Measurements from ENCODE around the gene KRTAP5-9. TPM values are rescaled to one million over a fixed set of nuclear protein-coding genes. Genes with fewer than 3 reads are reported as not detected.
"Not testable (repeated sequence)": the region's sequence is repeated elsewhere in the genome, so short reads cannot be mapped to it uniquely, and the experiment has no call there.

The KRTAP5-9 gene
- total RNA-seq, 1 donor from 2014 or later = 0.26 TPM

DNA sequence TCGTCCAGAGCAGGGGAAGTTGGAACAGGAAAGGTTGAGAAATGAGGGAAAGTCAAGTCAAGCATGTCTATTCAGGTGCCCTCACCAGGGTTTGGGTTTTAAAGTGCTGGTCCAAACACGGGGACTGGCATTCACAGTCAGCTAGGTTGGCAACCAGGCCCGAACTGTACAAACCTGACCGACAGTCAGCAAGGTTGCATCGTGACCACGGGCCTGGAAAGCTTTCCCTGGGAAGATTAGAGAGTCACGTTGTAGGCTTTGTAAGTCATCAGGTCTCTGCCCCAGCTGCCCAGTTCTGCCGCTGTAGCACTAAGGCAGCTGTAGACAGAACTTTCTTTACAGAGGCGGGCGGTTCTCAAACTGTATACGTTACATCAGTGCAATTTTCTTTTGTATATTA lies 24.6 kb downstream of the KRTAP5-9 start:
- H3K36me3 Mint-ChIP-seq (ENCODE audit: insufficient read depth) = no peaks in the 10 kb centered on the region
- peaks cover 10% of the 10 kb centered on the region for H3K27me3 Mint-ChIP-seq
- no peak overlapping the region for H3K27ac Mint-ChIP-seq
- H3K9me3 Mint-ChIP-seq (ENCODE audit: low read depth) = no peaks in the 10 kb centered on the region
- H3K4me3 Mint-ChIP-seq (ENCODE audit: low read depth) = no peak overlapping the region
- TF ChIP-seq, protein P1, sequence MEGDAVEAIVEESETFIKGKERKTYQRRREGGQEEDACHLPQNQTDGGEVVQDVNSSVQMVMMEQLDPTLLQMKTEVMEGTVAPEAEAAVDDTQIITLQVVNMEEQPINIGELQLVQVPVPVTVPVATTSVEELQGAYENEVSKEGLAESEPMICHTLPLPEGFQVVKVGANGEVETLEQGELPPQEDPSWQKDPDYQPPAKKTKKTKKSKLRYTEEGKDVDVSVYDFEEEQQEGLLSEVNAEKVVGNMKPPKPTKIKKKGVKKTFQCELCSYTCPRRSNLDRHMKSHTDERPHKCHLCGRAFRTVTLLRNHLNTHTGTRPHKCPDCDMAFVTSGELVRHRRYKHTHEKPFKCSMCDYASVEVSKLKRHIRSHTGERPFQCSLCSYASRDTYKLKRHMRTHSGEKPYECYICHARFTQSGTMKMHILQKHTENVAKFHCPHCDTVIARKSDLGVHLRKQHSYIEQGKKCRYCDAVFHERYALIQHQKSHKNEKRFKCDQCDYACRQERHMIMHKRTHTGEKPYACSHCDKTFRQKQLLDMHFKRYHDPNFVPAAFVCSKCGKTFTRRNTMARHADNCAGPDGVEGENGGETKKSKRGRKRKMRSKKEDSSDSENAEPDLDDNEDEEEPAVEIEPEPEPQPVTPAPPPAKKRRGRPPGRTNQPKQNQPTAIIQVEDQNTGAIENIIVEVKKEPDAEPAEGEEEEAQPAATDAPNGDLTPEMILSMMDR (IDR thresholded peaks at IDR 0.05; ENCODE audit: unreplicated experiment) = no peak
- H3K4me1 Mint-ChIP-seq (ENCODE audit: low read depth) = peaks cover 2% of the 10 kb centered on the region
- no peak for DNase-seq (ENCODE audit: low spot score, unreplicated experiment)

DNA sequence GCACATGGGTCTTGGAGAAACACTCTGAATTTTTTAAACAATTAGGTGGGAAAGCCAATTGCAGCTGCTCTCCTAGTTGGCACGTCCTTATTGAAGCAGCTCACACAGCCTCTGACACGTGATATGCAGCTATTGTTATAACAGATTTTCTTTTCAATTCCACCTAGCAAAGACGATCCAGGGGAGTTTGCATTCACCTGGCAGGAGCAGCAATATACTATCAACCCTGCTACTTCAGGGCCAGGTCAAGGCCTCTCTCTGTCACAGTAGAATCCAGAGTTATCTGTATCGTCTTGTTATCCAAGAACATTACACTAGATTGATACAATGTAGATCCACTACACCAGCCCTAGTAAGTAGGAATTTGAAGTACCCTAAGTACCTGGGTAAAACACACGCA lies 26.2 kb downstream of the KRTAP5-9 start:
- H3K4me1 Mint-ChIP-seq (ENCODE audit: low read depth) = no peaks in the 10 kb centered on the region
- DNase-seq (ENCODE audit: low spot score, unreplicated experiment) = no peak

DNA sequence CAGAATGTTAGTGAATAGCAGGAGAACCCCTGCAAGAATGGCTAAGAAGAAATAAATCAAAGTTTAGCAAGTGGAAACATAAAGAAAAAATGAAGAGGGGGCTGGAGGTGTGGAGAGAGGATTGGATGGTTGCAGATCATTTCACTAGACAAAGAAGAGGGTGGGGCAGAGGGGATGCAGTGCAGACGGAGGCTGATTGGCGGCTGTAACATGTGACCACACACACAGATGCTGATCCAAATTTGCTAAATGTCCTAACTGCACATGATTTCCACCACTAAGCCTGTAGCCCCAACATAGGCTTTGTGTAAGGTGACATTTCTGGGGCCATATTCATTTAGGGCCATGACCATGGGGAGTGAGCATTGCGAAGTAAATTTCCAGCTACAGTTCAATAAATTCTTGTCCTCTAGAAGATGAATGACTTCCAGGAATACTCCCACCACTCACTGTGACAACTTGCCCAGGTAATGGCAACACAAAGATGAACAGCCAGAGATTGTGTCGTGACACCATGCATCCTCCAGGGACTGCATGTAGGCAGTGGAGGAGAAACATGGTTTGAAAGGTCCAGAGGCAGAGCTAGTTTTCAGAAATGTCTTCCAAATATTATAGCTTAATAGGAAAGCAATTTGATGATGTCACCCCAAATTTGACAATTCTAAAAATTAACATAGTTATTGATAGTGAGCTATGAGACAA lies 27.7 kb downstream of the KRTAP5-9 start:
- TF ChIP-seq, protein P1 (IDR thresholded peaks at IDR 0.05; ENCODE audit: unreplicated experiment) = no peak
- no peak for DNase-seq (ENCODE audit: low spot score, unreplicated experiment)
- no peak overlapping the region for H3K4me3 Mint-ChIP-seq (ENCODE audit: low read depth)
- H3K27ac Mint-ChIP-seq = no peak overlapping the region
- no peaks in the 10 kb centered on the region for H3K36me3 Mint-ChIP-seq (ENCODE audit: insufficient read depth)
- no peaks in the 10 kb centered on the region for H3K9me3 Mint-ChIP-seq (ENCODE audit: low read depth)
- H3K4me1 Mint-ChIP-seq (ENCODE audit: low read depth) = peaks cover 4% of the 10 kb centered on the region
- peaks cover 10% of the 10 kb centered on the region for H3K27me3 Mint-ChIP-seq

More for the DNA sequence above, 26.2 kb downstream of the KRTAP5-9 start:
- Mint-ChIP-seq H3K27me3 (peaks cover 10% of the 10 kb centered on the region), H3K36me3 (ENCODE audit: insufficient read depth) (no peaks in the 10 kb centered on the region), H3K27ac (no peak overlapping the region), H3K4me3 (ENCODE audit: low read depth) (no peak overlapping the region), H3K9me3 (ENCODE audit: low read depth) (no peaks in the 10 kb centered on the region)
- TF ChIP-seq, protein P1 (IDR thresholded peaks at IDR 0.05; ENCODE audit: unreplicated experiment) = no peak

DNA sequence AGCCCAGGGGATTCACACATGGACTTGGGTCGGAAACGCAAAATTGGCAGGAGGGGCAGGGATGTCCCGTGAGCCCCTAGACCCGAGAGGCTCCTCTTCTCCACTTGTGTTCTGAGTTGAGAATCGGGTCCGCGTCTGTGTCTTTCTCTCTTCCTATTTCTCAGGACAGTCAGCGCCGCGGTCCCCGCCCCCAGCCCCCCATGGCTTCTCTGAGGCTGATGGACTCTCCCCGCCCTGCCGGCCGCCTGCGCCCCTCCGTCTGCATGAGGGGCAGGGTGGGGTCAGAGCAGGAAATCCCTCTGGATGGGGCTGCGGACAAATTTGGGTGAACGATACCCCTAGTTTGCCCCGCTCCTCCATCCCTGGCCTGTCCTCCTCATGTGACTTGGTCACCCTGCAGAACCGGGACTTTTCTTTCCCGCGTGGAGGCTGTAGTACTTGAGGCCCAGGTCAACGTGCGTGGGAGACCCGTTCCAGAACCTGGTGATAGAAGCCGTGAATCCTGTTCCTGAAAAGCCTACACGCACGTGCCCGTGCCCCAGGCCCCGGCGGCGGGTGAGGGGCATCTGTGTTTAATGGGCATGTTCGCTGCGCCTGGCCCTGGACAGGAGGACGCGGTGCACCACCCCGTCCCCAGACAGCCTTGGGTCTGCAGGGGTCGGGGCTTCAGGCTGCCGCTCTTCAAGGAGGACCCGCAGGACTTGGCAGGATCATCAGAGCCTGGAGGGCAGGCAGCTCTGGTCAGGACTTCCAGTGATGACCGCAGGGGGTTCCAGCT lies 28.7 kb downstream of the KRTAP5-9 start:
- H3K9me3 Mint-ChIP-seq (ENCODE audit: low read depth); H3K36me3 Mint-ChIP-seq (ENCODE audit: insufficient read depth); H3K27ac Mint-ChIP-seq; DNase-seq (ENCODE audit: low spot score, unreplicated experiment); H3K4me3 Mint-ChIP-seq (ENCODE audit: low read depth); H3K4me1 Mint-ChIP-seq (ENCODE audit: low read depth): not testable (repeated sequence)
- H3K27me3 Mint-ChIP-seq = peaks cover 18% of the 10 kb centered on the region

DNA sequence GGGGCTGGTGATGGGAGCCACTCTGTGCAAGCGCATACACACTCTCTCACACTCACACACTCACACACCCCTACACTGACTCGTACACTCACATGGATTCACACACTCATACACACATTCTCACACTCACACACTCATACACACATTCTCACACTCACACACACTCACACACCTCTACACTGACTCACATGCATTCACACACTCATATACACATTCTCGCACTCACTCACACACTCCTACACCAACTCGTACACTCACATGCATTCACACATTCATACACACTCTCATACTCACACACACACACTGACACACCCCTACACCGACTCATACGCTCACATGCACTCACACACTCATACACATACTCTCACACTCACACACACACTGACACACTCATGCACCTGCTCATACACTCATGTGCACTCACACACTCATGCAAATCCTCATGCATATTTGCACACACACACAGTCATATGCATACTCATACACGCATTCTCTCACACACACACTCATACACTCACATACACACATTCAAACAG lies 29.3 kb downstream of the KRTAP5-9 start:
- TF ChIP-seq, protein P1 (IDR thresholded peaks at IDR 0.05; ENCODE audit: unreplicated experiment) = no peak
- H3K9me3 Mint-ChIP-seq (ENCODE audit: low read depth) = no peaks in the 10 kb centered on the region
- DNase-seq (ENCODE audit: low spot score, unreplicated experiment) = no peak
- no peak overlapping the region for H3K4me3 Mint-ChIP-seq (ENCODE audit: low read depth)
- H3K27me3 Mint-ChIP-seq = peaks cover 22% of the 10 kb centered on the region
- H3K27ac Mint-ChIP-seq = no peak overlapping the region
- peaks cover 4% of the 10 kb centered on the region for H3K4me1 Mint-ChIP-seq (ENCODE audit: low read depth)
- no peaks in the 10 kb centered on the region for H3K36me3 Mint-ChIP-seq (ENCODE audit: insufficient read depth)

DNA sequence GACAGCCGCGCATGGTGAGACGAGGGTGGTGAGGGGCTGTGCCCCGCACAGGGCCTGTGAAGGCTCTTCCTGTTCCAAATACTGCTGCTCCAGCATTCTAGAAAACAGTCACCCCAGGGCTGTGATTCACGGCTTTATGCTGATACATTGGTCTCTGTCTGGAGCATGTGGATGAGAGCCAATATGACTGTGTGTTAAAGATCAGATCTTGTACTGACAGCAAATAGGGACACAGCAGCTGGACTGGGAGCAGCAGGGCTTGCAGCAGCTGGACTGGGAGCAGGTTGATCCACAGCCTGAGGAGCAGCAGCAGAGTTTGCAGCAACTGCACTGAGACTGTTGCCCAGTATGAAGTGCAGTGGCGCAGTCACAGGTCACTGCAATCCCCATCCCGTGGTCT lies 31.3 kb downstream of the KRTAP5-9 start:
- not testable (repeated sequence) for H3K4me3 Mint-ChIP-seq (ENCODE audit: low read depth); H3K36me3 Mint-ChIP-seq (ENCODE audit: insufficient read depth); H3K4me1 Mint-ChIP-seq (ENCODE audit: low read depth); DNase-seq (ENCODE audit: low spot score, unreplicated experiment); H3K9me3 Mint-ChIP-seq (ENCODE audit: low read depth); H3K27ac Mint-ChIP-seq
- H3K27me3 Mint-ChIP-seq = peaks cover 28% of the 10 kb centered on the region
